Loucy (cell line): ENCODE measurements around the gene OR2F1.

Source experiments
- EZH2phosphoT487 ChIP-seq: fragments of 200-600 bp; IDR thresholded peaks from 2 replicates; pipeline ENCODE4 v1.6.1; 2018; ENCODE audit warnings: antibody characterized with exemption, mild to moderate bottlenecking, moderate library complexity, borderline replicate concordance
- TF ChIP-seq, protein P1 (sequence below): fragments of 200-600 bp; sonication (generic); conservative IDR thresholded peaks from 2 replicates; pipeline ENCODE4 v1.5.1; 2014; ENCODE audit warnings: mild to moderate bottlenecking, antibody characterized with exemption, low read length

GRCh38 chr7:143910473-143911248 is 44.0 kb upstream of the OR2F1 start:
- TF ChIP-seq, protein P1, sequence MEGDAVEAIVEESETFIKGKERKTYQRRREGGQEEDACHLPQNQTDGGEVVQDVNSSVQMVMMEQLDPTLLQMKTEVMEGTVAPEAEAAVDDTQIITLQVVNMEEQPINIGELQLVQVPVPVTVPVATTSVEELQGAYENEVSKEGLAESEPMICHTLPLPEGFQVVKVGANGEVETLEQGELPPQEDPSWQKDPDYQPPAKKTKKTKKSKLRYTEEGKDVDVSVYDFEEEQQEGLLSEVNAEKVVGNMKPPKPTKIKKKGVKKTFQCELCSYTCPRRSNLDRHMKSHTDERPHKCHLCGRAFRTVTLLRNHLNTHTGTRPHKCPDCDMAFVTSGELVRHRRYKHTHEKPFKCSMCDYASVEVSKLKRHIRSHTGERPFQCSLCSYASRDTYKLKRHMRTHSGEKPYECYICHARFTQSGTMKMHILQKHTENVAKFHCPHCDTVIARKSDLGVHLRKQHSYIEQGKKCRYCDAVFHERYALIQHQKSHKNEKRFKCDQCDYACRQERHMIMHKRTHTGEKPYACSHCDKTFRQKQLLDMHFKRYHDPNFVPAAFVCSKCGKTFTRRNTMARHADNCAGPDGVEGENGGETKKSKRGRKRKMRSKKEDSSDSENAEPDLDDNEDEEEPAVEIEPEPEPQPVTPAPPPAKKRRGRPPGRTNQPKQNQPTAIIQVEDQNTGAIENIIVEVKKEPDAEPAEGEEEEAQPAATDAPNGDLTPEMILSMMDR = no peak
- no peak for TF ChIP-seq EZH2phosphoT487
